Thoracic aorta (tissue), 2 donors: ENCODE data around the gene GUCY1A2. TPM values are rescaled to one million over a fixed set of nuclear protein-coding genes. Genes with fewer than 3 reads are reported as not detected.
"Not testable (repeated sequence)": the region's sequence is repeated elsewhere in the genome, so short reads cannot be mapped to it uniquely, and the experiment has no call there.

Source experiments
- ATAC-seq: fragments of 150-250 bp; one replicate; pipeline ENCODE4 v1.8.0; 2017; ENCODE audit warnings: low read depth; ENCODE audit not compliant: insufficient number of reproducible peaks, low FRiP score
- DNase-seq: peaks from one replicate; pipeline ENCODE4 v3.0.0-alpha.2; 2020; ENCODE audit warnings: low spot score
- H3K27ac ChIP-seq, 2 donors: fragments of 200-600 bp; sonication (generic); 1 replicate in 1 of 2; 2 replicates in 1 of 2; pipeline ENCODE4 v1.5.1; 2016; ENCODE audit warnings: mild to moderate bottlenecking in 2 of 2, moderate library complexity in 2 of 2
- H3K27me3 ChIP-seq: fragments of 200-600 bp; sonication (generic); replicated peaks from 2 replicates; pipeline ENCODE4 v1.6.0; 2016; ENCODE audit warnings: mild to moderate bottlenecking; ENCODE audit not compliant: insufficient read depth
- H3K36me3 ChIP-seq: fragments of 200-600 bp; sonication (generic); one replicate; pipeline ENCODE4 v1.5.1; 2016
- H3K4me1 ChIP-seq, 2 donors: fragments of 200-600 bp; sonication (generic); 1 replicate in 1 of 2; 2 replicates in 1 of 2; pipeline versions ENCODE4 v1.5.1 to v1.6.0; 2016; ENCODE audit warnings: low read depth in 2 of 2, mild to moderate bottlenecking in 1 of 2; ENCODE audit not compliant: control insufficient read depth in 1 of 2
- H3K4me3 ChIP-seq: fragments of 200-600 bp; sonication (generic); 2 replicates; pipeline ENCODE4 v1.5.1; 2016; ENCODE audit warnings: mild to moderate bottlenecking
- H3K9me3 ChIP-seq: fragments of 200-600 bp; sonication (generic); 2 replicates; pipeline ENCODE4 v1.5.1; 2016
- total RNA-seq, 2 donors: library from RNA; depleted of rRNA; stranded (reverse); fragments of >200 nt; gene quantifications; one replicate each; pipeline versions ENCODE4 v1.1.0 to v1.2.3, GENCODE V29; 2016
- TF ChIP-seq, protein P1 (sequence below): fragments of 200-600 bp; sonication (generic); IDR thresholded peaks from one replicate; pipeline ENCODE4 v1.5.1; 2019; ENCODE audit warnings: antibody characterized with exemption

The GUCY1A2 gene, protein sequence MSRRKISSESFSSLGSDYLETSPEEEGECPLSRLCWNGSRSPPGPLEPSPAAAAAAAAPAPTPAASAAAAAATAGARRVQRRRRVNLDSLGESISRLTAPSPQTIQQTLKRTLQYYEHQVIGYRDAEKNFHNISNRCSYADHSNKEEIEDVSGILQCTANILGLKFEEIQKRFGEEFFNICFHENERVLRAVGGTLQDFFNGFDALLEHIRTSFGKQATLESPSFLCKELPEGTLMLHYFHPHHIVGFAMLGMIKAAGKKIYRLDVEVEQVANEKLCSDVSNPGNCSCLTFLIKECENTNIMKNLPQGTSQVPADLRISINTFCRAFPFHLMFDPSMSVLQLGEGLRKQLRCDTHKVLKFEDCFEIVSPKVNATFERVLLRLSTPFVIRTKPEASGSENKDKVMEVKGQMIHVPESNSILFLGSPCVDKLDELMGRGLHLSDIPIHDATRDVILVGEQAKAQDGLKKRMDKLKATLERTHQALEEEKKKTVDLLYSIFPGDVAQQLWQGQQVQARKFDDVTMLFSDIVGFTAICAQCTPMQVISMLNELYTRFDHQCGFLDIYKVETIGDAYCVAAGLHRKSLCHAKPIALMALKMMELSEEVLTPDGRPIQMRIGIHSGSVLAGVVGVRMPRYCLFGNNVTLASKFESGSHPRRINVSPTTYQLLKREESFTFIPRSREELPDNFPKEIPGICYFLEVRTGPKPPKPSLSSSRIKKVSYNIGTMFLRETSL
- 1 to 10 TPM; 5.3 to 9.4 TPM for total RNA-seq

DNA sequence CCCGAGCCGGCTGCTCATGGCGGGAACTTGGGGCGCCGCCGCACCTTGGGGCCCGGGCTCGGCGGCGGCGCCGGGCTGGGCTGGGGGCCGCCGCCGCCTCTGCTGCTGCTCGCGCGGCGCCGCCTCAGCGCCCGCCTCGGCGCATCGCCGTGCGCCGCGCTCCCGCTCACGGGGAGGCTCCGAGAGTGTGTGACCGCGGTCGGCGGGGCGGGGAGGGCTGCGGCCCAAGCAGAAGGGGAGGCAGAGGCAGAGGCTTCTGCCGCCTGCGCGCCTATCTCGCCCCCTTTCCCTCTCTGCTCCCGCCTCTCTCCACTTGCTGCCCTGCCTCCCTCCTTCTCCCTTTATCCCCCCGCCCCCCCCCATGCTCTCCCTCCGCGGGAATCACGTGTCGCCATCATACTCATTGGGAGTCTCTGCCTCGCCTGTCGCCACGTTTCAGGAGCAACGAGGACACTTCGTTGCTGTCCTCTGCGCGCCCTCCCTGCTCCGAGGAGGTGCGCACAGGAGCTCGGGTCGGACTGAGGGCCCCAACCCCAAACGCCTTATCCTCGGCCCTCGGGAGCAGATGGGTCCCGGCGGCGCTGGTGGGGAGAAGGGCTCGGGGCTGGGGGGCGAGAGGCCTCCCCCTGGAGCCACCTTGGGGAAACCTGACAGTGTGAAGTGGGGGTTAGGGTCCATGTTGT is at the start of gene GUCY1A2:
Gene GUCY1A2, minus strand, starts transcription at position 258 of the 683 bp plus-strand sequence. CDS start 421 bp downstream, outside the sequence.
- Histone ChIP-seq H3K4me1 (peaks cover 0 to 17% of the 10 kb centered on the region in 2 donors), H3K27ac (no peak within 1 kb of the TSS), H3K27me3 (no peaks in the 10 kb centered on the region), H3K9me3 (no peaks in the 10 kb centered on the region), H3K36me3 (no peaks in the 10 kb centered on the region), H3K4me3 (peak within 1 kb of the TSS; percentile 62)
- TF ChIP-seq, protein P1, sequence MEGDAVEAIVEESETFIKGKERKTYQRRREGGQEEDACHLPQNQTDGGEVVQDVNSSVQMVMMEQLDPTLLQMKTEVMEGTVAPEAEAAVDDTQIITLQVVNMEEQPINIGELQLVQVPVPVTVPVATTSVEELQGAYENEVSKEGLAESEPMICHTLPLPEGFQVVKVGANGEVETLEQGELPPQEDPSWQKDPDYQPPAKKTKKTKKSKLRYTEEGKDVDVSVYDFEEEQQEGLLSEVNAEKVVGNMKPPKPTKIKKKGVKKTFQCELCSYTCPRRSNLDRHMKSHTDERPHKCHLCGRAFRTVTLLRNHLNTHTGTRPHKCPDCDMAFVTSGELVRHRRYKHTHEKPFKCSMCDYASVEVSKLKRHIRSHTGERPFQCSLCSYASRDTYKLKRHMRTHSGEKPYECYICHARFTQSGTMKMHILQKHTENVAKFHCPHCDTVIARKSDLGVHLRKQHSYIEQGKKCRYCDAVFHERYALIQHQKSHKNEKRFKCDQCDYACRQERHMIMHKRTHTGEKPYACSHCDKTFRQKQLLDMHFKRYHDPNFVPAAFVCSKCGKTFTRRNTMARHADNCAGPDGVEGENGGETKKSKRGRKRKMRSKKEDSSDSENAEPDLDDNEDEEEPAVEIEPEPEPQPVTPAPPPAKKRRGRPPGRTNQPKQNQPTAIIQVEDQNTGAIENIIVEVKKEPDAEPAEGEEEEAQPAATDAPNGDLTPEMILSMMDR = no peak
- no peak for ATAC-seq
- no peak for DNase-seq

DNA sequence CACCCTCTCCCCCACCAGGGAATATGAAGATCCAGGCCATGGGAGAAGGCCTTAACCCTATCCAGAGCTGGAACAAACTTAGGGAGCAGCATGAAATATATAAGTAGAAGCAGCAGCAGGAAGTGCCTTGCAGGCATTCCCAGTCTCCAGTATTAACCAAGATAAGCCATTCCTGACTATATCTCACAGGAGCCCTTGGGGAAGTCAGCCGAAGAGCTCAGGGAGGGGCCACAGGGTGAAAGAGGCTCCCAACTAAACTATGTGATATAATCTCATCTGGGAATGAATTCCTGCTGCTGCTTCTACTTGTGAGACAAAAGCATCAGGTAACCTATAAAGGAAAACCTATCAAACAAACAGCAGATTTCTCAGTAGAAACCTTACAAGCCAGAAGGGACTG is 36.1 kb upstream of the GUCY1A2 start:
- ATAC-seq (no peak), DNase-seq (no peak)
- H3K9me3 ChIP-seq = peaks cover 4% of the 10 kb centered on the region
- TF ChIP-seq, protein P1 = no peak
- no peaks in the 10 kb centered on the region for H3K36me3 ChIP-seq
- no peak overlapping the region for H3K4me3 ChIP-seq
- no peaks in the 10 kb centered on the region for H3K4me1 ChIP-seq
- H3K27ac ChIP-seq = no peak overlapping the region
- no peaks in the 10 kb centered on the region for H3K27me3 ChIP-seq

DNA sequence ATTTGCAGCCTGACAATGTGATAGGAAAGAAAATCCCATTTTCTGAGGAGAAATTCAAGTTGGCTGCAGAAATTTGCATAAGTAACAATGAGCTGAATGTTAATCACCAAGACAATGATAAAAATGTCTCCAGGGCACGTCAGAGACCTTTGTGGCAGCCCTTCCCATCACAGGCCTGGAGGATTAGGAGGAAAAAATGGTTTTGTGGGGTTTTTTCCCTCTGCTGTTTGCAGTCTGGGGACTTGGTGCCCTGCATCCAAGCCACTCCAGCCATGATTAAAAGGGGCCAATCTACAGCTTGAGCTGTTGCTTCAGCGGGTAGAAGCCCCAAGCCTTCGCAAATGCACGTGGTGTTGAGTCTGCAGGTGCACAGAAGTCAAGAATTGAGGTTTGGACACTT is 33.1 kb upstream of the GUCY1A2 start:
- ATAC-seq, H3K27ac ChIP-seq, DNase-seq, H3K4me1 ChIP-seq, H3K4me3 ChIP-seq, H3K27me3 ChIP-seq, H3K9me3 ChIP-seq, H3K36me3 ChIP-seq: not testable (repeated sequence)

DNA sequence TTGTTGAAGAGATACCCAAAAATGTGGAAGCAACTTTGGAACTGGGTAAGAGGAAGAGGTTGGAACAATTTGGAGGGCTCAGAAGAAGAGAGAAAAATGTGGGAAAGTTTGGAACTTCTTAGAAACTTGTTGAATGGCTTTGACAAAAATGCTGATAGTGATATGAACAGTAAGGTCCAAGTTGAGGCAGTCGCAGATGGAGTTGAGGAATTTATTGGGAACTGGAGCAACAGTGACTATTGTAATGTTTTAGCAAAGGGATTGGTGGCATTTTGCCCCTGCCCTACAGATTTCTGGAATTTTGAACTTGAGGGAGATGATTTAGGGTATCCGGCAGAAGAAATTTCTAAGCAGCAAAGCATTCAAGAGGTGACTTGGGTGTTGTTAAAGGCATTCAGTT is 32.6 kb upstream of the GUCY1A2 start:
- not testable (repeated sequence) for ATAC-seq, H3K4me1 ChIP-seq, H3K27ac ChIP-seq, H3K36me3 ChIP-seq, H3K27me3 ChIP-seq, H3K4me3 ChIP-seq, DNase-seq, H3K9me3 ChIP-seq

DNA sequence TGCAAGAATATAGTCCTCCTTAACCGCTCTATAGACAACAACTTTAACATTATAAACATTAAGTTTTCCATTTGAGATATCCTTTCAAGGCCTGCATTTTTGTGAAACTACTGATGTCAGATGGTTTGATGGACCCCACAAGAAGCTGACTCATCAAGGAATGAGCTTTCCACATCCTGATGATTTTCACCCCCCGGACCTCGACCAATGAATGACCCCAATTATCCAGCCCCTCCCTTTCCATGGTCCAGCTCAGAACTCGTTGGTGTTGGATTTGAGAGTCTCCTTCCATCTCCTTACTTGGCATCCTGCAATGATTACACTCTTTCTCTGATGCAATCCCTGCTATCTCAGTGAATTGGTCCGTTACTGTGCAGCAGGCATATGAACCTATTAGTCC is 31.8 kb upstream of the GUCY1A2 start:
- no peak for ATAC-seq
- Histone ChIP-seq H3K4me3 (no peak overlapping the region), H3K36me3 (no peaks in the 10 kb centered on the region), H3K9me3 (peaks cover 4% of the 10 kb centered on the region), H3K27ac (no peak overlapping the region), H3K27me3 (no peaks in the 10 kb centered on the region), H3K4me1 (no peaks in the 10 kb centered on the region)
- no peak for DNase-seq
- TF ChIP-seq, protein P1 = no peak

DNA sequence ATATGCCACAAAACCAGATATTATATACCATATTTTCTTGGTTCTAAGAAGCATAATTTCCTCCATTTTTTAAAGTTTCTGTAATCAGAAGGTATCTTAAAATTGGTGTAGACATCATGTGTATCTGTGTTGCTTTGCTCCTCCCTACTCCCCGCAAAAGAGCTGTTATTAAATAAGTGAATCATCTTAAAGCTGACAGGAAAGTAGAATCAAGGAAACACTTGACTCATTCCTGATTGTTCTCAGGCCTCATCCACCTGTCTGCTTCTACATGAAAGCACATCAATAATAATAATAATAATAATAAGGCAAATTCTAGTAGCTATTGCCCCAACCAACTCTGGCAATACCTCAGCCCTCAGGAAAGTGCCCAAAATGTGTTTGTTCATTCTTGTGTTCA is 26.2 kb upstream of the GUCY1A2 start:
- DNase-seq (no peak), ATAC-seq (no peak)
- H3K4me3 ChIP-seq = no peak overlapping the region
- no peaks in the 10 kb centered on the region for H3K9me3 ChIP-seq
- H3K27ac ChIP-seq = no peak overlapping the region
- no peaks in the 10 kb centered on the region for H3K36me3 ChIP-seq
- H3K27me3 ChIP-seq = no peaks in the 10 kb centered on the region
- no peaks in the 10 kb centered on the region for H3K4me1 ChIP-seq
- TF ChIP-seq, protein P1 = no peak
